CD14-positive monocyte (primary cell): Measurements from ENCODE around the gene C19orf25. TPM values are rescaled to one million over a fixed set of nuclear protein-coding genes. Genes with fewer than 3 reads are reported as not detected.

Experiments
- DNase-seq, 3 donors: peaks; one replicate each; pipeline ENCODE4 v3.0.0-alpha.2; 2011 to 2022
- H2AFZ ChIP-seq: 2 replicates; pipeline ENCODE4 v1.6.0; 2012; ENCODE audit warnings: mild to moderate bottlenecking, low read depth, low read length, inconsistent platforms; ENCODE audit not compliant: insufficient read depth, poor library complexity, severe bottlenecking
- H3K27ac ChIP-seq, 2 donors: 1 replicate in 1 of 2; 2 replicates in 1 of 2; pipeline ENCODE4 v1.5.1; 2012 to 2013; ENCODE audit warnings: low read length in 2 of 2, control low read depth in 1 of 2, inconsistent platforms in 1 of 2, low read depth in 1 of 2, mild to moderate bottlenecking in 1 of 2
- H3K27me3 ChIP-seq, 2 donors: one replicate each; pipeline versions ENCODE4 v1.6.0 to v1.6.1; 2011 to 2013; ENCODE audit warnings: low read length in 2 of 2; ENCODE audit not compliant: control insufficient read depth in 2 of 2, insufficient read depth in 2 of 2
- H3K36me3 ChIP-seq, 2 donors: replicated peaks in 1 of 2; 1 replicate in 1 of 2; 2 replicates in 1 of 2; pipeline versions ENCODE4 v1.5.1 to v1.6.1; 2012 to 2013; ENCODE audit warnings: low read length in 2 of 2, control low read depth in 1 of 2, inconsistent platforms in 1 of 2, mild to moderate bottlenecking in 1 of 2; ENCODE audit not compliant: insufficient read depth in 2 of 2, control insufficient read depth in 1 of 2
- H3K4me1 ChIP-seq, 2 donors: 1 replicate in 1 of 2; 2 replicates in 1 of 2; pipeline versions ENCODE4 v1.5.1 to v1.6.1; 2012 to 2013; ENCODE audit warnings: low read length in 2 of 2, control low read depth in 1 of 2, inconsistent platforms in 1 of 2, mild to moderate bottlenecking in 1 of 2, moderate library complexity in 1 of 2; ENCODE audit not compliant: insufficient read depth in 2 of 2, control insufficient read depth in 1 of 2
- H3K4me2 ChIP-seq: replicated peaks from 2 replicates; pipeline ENCODE3; 2012; ENCODE audit warnings: low read length, moderate library complexity, mild to moderate bottlenecking; ENCODE audit not compliant: poor library complexity, severe bottlenecking; ENCODE audit errors: extremely low read depth
- H3K4me3 ChIP-seq, 3 experiments: fragments of 200-600 bp in 1 of 3; sonication (generic) in 1 of 3; replicated peaks in 1 of 3; 1 replicate in 2 of 3; 2 replicates in 1 of 3; pipeline ENCODE4 v1.5.1; 2011 to 2013; ENCODE audit warnings: low read length in 3 of 3, mild to moderate bottlenecking in 3 of 3, control low read depth in 2 of 3, low read depth in 2 of 3, inconsistent platforms in 1 of 3, moderate library complexity in 1 of 3
- H3K79me2 ChIP-seq: 2 replicates; pipeline ENCODE4 v1.6.0; 2012; ENCODE audit warnings: mild to moderate bottlenecking, control low read depth, inconsistent platforms, low read length, moderate library complexity; ENCODE audit not compliant: insufficient read depth
- H3K9ac ChIP-seq: 2 replicates; pipeline ENCODE4 v1.6.0; 2017; ENCODE audit warnings: low read length, mild to moderate bottlenecking; ENCODE audit not compliant: insufficient read depth, poor library complexity, severe bottlenecking
- H3K9me3 ChIP-seq, 2 donors: replicated peaks in 1 of 2; 1 replicate in 1 of 2; 2 replicates in 1 of 2; pipeline versions ENCODE4 v1.5.1 to v1.6.1; 2012 to 2013; ENCODE audit warnings: low read length in 2 of 2, control low read depth in 1 of 2; ENCODE audit not compliant: control insufficient read depth in 1 of 2, insufficient read depth in 1 of 2
- H4K20me1 ChIP-seq: 2 replicates; pipeline ENCODE4 v1.6.0; 2012; ENCODE audit warnings: mild to moderate bottlenecking, low read length, control low read depth, moderate library complexity; ENCODE audit not compliant: insufficient read depth
- H3K27ac Mint-ChIP-seq, 7 donors: one replicate each; pipeline ENCODE4 v1.8.0; 2020; ENCODE audit warnings: mild to moderate bottlenecking in 7 of 7, mixed read lengths in 7 of 7, moderate library complexity in 6 of 7, inconsistent platforms in 2 of 7
- H3K27me3 Mint-ChIP-seq, 3 donors: one replicate each; pipeline ENCODE4 v1.8.0; 2021 to 2022; ENCODE audit warnings: low read depth in 3 of 3, mild to moderate bottlenecking in 3 of 3, mixed read lengths in 3 of 3, moderate library complexity in 3 of 3, inconsistent platforms in 1 of 3
- H3K36me3 Mint-ChIP-seq, 2 donors: one replicate each; pipeline ENCODE4 v1.8.0; 2020; ENCODE audit warnings: mixed read lengths in 2 of 2, inconsistent platforms in 1 of 2, mild to moderate bottlenecking in 1 of 2
- H3K4me1 Mint-ChIP-seq: one replicate; pipeline ENCODE4 v1.8.0; 2020; ENCODE audit warnings: mild to moderate bottlenecking, mixed read lengths
- H3K4me3 Mint-ChIP-seq, 2 donors: one replicate each; pipeline ENCODE4 v1.8.0; 2020; ENCODE audit warnings: mild to moderate bottlenecking in 2 of 2, mixed read lengths in 2 of 2, moderate library complexity in 1 of 2
- H3K9me3 Mint-ChIP-seq, 7 donors: one replicate each; pipeline ENCODE4 v1.8.0; 2020 to 2022; ENCODE audit warnings: mixed read lengths in 7 of 7, mild to moderate bottlenecking in 6 of 7, moderate library complexity in 6 of 7, inconsistent platforms in 2 of 7
- WGBS: methylation state at CpG from one replicate; pipeline ENCODE4 v1.1.5; 2013; ENCODE audit warnings: missing lambda C conversion rate; ENCODE audit not compliant: insufficient coverage; 5-methylcytosine and 5-hydroxymethylcytosine counted together
- intact Hi-C, 2 donors: fragments of 100-400 bp; cut with micrococcal nuclease; formaldehyde crosslinking; loops; one replicate each; pipeline versions ENCODE4 v1.15.0 to v1.15.1; 2023
- polyA plus RNA-seq, 3 donors: library from polyadenylated mRNA; depleted of rRNA in 1 of 3; unstranded in 2 of 3; stranded (reverse) in 1 of 3; fragments of 300-500 nt in 2 of 3; fragments of >200 nt in 1 of 3; fragmentation: Illumina TruSeq in 2 of 3; gene quantifications; 1 replicate in 2 of 3; 2 replicates in 1 of 3; pipeline ENCODE4 v1.2.3, GENCODE V29; 2012 to 2021
- TF ChIP-seq, protein P1 (sequence below): fragments of 200-600 bp; IDR thresholded peaks from one replicate; pipeline ENCODE4 v1.8.0; 2022; ENCODE audit warnings: antibody characterized with exemption, mild to moderate bottlenecking

The C19orf25 gene
- polyA plus RNA-seq, 3 donors, result 18.2 to 20.9 (median 19.9) TPM

DNA sequence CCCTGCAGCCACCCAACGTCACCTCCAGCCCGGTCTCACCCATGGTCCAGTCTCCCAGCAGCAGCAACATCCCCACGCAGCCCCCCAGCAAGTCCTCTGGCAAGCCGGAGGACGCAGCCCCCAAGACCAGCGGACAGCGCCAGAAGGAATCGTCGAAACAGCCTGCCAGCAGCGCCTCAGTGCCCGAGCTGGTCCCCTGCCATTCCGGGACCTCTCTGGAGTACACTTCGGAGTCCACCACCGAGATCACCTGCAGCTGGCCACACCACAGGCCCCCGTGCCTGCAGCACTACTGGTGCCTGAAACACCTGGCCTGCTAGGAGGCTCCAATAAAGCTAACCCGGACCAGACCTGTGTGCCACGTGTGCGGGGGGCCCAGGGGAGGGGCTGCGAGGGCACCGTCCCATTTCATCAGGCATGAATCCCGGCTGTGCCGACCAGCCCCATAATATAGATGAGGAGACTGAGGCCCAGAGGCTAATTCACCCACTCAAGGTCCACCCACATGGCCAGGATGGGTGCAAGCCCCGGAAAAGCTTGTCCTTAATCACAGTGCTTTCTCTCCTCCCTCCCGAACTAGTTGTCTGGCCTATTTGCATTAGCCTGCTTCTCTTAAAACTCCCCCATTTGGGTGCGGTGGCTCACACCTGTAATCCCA, 18.7 kb upstream of the C19orf25 start:
- DNase-seq, result no peak
- no peaks in the 10 kb centered on the region for H3K9me3 ChIP-seq
- no peak overlapping the region for H3K9ac ChIP-seq
- Mint-ChIP-seq H3K4me3 (no peak overlapping the region), H3K36me3 (no peaks in the 10 kb centered on the region), H3K27me3 (peaks cover 17 to 29% (median 25%) of the 10 kb centered on the region in 3 donors), H3K9me3 (peaks cover 0 to 7% (median 2%) of the 10 kb centered on the region in 7 donors), H3K4me1 (peaks cover 2% of the 10 kb centered on the region), H3K27ac (peak overlapping the region in 1 of 7 donors; percentile 56)
- no peak overlapping the region for H3K4me2 ChIP-seq
- H3K36me3 ChIP-seq, result no peaks in the 10 kb centered on the region
- H2AFZ ChIP-seq, result no peak overlapping the region
- peaks cover 0 to 9% of the 10 kb centered on the region in 2 donors for H3K27me3 ChIP-seq
- no peaks in the 10 kb centered on the region for H4K20me1 ChIP-seq
- H3K4me3 ChIP-seq, result no peak overlapping the region
- H3K4me1 ChIP-seq, result no peaks in the 10 kb centered on the region
- no peak overlapping the region for H3K27ac ChIP-seq
- no peaks in the 10 kb centered on the region for H3K79me2 ChIP-seq
- TF ChIP-seq, protein P1, sequence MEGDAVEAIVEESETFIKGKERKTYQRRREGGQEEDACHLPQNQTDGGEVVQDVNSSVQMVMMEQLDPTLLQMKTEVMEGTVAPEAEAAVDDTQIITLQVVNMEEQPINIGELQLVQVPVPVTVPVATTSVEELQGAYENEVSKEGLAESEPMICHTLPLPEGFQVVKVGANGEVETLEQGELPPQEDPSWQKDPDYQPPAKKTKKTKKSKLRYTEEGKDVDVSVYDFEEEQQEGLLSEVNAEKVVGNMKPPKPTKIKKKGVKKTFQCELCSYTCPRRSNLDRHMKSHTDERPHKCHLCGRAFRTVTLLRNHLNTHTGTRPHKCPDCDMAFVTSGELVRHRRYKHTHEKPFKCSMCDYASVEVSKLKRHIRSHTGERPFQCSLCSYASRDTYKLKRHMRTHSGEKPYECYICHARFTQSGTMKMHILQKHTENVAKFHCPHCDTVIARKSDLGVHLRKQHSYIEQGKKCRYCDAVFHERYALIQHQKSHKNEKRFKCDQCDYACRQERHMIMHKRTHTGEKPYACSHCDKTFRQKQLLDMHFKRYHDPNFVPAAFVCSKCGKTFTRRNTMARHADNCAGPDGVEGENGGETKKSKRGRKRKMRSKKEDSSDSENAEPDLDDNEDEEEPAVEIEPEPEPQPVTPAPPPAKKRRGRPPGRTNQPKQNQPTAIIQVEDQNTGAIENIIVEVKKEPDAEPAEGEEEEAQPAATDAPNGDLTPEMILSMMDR, result no peak
- intact Hi-C loops, result no loop called here
- WGBS, result 88% methylated on average over 20 of the region's 25 CpGs

DNA sequence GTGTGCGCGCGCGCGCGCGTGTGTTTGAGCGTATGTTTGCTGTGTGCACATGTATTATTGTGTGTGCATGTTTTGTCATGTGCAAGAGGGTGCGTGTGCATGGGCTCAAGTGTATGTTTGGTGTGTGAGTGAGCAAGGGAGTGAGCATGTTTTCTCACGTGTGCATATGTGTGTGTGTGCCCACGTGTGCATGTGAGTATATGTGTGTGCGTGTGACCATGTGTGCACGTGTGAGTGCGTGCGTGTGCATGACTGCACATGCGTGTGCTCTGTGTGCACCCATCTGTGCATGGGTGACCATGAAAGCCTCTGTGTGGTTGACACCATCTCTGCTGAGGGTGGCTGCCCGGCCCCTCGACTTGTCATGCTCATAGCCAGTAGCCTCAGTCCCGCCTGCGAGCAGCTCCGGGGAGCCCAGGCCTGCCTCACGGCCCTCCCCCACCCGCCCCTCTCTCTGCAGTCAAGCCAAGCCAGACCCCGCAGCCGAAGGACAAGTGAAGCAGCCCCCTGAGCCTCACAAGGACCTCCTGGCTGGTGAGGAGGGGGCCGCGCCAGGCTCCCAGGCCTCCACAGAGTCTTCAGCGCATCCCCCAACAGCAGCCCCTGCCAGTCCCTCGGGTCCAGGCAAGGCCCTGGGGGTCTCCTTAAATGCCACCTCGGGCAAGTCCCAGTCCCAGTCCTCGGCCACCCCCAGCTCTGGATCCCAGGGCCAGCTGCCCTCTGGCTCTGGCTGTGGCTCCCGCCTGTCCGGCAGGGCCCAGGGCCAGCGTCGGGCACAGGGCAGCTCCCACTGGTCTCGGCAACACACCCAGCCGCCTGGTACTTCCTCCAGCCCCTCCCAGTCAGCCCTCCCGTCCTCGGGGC, 17.9 kb upstream of the C19orf25 start:
- H3K4me1 Mint-ChIP-seq, result peaks cover 2% of the 10 kb centered on the region
- Histone ChIP-seq H3K9me3 (no peaks in the 10 kb centered on the region), H4K20me1 (no peaks in the 10 kb centered on the region), H3K4me2 (no peak overlapping the region), H3K27me3 (peaks cover 0 to 15% of the 10 kb centered on the region in 2 donors), H3K9ac (no peak overlapping the region), H2AFZ (no peak overlapping the region), H3K4me3 (no peak overlapping the region), H3K27ac (no peak overlapping the region), H3K4me1 (no peaks in the 10 kb centered on the region), H3K79me2 (no peaks in the 10 kb centered on the region), H3K36me3 (no peaks in the 10 kb centered on the region)
- no peak overlapping the region for H3K4me3 Mint-ChIP-seq
- DNase-seq, result no peak
- H3K9me3 Mint-ChIP-seq, result peaks cover 0 to 7% (median 2%) of the 10 kb centered on the region in 7 donors
- 83% methylated on average over 36 of the region's 39 CpGs for WGBS
- intact Hi-C loops, result no loop called here
- TF ChIP-seq, protein P1, result no peak
- peak overlapping the region in 1 of 7 donors; percentile 56 for H3K27ac Mint-ChIP-seq
- peaks cover 13 to 31% (median 27%) of the 10 kb centered on the region in 3 donors for H3K27me3 Mint-ChIP-seq
- H3K36me3 Mint-ChIP-seq, result no peaks in the 10 kb centered on the region
